Ramos (cell line): ENCODE results near the gene ZNF331.

Experiments used
- in situ Hi-C: fragments of 300-500 bp; cut with MboI; formaldehyde crosslinking; loops from one replicate; pipeline ENCODE4 v1.14.3; 2022; ENCODE audit warnings: low sequenced_read_pairs; ENCODE audit not compliant: unreplicated experiment

Gene ZNF331

DNA sequence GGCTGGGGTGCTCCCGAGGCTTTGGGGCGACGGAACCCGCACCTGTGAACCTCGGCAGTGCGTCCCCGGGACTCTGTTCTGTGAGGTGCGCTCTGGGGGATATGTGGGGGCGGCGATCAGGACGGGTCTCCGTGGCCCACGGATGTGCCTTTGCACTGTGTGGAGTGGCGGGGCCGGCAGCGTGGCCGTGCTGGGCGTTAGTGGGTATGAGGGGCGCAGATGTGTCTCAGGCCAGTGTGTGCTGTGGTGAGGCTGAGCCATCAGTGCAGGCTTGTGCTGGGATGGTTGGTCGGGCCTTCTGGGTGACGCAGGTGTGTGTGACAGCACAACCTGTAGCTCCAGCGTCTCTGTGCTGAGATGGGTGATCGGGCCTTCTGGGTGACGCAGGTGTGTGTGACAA is 16.9 kb downstream of the ZNF331 start:
- in situ Hi-C loops = no loop called here

DNA sequence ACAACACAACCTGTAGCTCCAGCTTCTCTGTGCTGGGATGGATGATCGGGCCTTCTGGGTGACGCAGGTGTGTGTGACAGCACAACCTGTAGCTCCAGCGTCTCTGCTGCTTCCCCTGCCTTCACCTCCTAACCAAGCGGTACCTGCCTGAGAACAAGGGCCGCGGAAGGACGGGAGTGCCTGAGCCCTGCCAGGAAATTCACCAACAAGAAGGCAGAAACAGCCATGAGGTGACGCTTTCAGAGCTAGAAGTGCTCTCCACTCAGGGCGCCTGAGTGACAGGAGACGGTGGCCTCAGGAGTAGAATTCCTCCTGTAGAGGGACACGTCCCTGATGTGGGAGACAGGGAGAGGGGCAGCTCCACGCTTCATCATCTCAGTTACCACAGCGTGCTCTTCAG is 17.4 kb downstream of the ZNF331 start:
- in situ Hi-C loops = no loop called here

DNA sequence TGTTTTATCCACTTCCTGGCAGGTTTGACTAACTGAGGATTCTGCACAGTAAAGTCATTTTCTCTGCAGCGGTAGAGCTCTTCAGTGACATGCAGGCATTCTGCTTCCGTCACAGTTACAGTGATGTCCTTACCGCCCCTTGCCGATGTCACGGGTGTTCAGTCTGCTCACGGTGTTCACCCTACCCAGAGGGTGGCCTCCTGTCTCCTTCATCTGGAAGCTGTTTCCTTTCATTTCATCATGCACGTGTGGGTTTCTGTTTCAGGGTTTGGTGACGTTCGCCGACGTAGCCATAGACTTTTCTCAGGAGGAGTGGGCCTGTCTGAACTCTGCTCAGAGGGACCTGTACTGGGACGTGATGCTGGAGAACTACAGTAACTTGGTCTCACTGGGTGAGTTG is 33.4 kb downstream of the ZNF331 start:
- in situ Hi-C loops = no loop called here

DNA sequence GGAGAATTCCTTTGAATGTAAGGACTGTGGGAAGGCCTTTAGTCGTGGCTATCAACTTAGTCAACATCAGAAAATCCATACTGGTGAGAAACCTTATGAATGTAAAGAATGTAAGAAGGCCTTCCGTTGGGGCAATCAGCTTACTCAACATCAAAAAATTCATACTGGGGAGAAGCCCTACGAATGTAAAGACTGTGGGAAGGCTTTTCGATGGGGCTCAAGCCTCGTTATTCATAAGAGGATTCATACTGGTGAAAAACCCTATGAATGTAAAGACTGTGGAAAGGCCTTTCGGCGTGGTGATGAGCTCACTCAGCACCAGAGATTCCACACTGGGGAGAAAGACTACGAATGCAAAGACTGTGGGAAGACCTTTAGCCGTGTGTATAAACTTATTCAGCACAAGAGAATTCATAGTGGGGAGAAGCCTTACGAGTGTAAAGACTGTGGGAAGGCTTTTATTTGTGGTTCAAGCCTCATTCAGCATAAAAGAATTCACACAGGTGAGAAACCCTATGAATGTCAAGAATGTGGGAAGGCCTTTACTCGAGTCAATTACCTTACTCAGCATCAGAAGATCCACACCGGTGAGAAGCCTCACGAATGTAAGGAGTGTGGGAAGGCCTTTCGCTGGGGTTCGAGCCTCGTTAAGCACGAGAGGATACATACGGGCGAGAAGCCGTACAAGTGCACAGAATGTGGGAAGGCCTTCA is 39.2 kb downstream of the ZNF331 start:
- in situ Hi-C loops = no loop called here

DNA sequence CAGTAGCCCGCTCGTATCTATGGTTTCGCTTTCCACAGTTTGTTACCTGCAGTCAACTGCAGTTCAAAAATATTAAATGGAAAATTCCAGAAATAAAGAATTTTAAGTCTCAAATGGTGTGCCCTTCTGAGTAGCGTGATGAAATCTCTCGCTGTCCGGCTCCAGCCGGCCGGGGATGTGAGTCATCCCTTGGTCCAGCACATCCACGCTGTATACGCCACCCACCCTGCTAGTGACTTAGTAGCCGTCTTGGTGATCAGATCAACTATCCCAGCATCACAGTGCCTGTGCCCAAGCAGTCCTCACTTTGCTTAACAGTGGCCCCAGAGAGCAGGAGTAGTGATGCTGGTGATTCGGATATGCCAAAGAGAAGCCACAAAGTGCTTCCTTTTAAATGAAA is 40.0 kb downstream of the ZNF331 start:
- in situ Hi-C loops = no loop called here

DNA sequence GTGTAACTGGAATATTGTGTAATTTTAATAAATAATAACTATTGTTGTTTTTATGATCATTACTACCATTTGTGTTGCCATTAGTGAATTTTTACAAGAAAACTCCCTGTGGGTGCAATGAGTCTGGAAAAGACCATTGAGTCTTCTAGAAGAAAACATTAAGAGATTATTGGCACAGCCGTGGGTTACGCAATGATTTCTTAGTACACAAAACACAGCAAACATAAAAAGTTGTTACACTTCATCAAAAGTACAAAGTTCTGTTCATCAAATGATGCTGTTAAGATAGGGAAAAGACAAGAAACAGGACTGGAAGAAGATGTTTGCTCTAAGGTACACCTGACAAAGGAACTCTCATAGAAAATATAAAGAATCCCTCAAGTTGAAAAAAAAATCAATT is 41.6 kb downstream of the ZNF331 start:
- in situ Hi-C loops = no loop called here

DNA sequence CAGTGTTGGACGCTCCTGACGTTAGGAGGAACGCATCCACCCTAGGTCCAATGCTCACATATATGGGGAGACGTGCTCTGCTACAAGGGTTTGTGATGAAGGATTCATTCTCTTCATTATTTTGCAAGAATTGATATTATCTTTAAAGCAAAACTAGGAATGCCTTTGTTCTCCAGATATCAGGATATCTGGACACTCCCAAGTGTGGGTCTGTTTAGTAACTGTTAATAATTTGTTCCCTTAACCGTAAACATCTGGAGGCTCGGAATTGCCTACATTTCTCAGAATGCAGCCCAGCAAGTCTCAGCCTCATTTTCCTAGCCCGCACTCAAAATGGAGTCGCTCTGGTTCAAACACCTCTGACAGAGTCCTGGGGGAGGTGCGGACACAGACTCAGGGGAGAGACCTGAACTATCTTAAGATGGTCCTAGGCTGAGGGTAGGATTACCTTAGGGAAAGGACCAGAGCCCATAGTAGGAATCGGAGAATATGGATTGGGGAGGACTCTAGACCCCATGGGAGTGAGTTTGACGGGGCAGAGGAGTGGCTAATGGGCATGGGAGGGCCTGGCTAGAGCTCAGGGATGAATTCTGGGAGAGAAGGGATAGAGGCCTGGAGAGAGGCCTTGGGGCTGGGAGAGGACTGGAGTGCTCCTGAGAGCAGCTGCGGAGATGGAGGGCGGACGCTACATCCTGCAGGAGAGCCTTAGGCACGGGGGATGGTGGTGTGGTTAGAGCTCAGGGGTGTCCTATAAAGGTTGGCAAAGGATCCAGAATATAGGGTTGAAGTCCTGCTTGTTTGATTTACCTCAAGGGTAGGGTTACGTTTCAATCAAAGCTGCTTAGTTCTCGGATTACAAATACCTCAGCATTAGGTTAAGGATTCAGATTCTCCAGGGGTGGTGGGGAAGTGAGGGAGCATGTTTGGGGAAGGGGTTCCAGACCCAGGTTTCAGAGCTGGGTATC is 43.2 kb downstream of the ZNF331 start:
- in situ Hi-C loops = loop anchor here (5.0 kb wide), 1 partner anchor 79 kb away; no protein-coding TSS in a partner anchor

DNA sequence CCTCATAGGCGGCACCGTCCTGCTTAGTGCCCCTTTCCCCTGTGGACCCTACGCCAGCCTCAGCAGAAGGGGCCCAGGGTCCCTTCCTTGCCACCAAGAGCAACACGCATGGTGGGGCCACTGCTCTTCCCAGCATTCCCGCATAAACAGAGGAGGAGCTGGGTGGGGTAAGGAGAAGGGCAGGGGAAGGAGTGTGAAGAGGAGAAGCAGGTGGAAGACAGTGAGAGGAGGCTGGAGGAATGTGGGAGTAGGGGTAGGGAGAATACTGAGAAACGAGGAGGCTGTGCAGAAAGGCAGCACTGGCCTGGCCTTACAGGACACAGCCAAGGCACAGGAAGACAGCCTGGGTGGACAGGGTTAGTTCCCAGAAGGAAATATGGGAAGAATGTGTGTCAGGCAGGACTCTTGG is 43.9 kb downstream of the ZNF331 start:
- in situ Hi-C loops = loop anchor here (5.0 kb wide), 1 partner anchor 80 kb away; no protein-coding TSS in a partner anchor

DNA sequence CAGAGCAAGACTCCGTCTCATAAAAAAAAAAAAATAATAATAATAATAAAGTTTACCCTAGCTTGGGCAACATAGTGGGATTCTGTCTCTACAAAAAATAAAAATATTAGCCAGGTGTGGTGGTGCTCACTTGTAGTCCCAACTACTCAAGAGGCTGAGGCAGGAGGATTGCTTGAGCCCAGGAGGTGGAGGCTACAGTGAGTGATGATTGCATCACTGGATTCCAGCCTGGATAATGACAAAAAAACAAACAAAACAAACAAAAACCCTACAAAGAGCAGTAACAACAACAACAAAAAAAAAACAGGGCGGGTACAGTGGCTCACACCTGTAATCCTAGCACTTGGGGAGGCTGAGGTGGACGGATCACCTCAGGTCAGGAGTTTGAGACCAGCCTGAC is 45.2 kb downstream of the ZNF331 start:
- in situ Hi-C loops = loop anchor here (5.0 kb wide), 1 partner anchor 81 kb away; no protein-coding TSS in a partner anchor

DNA sequence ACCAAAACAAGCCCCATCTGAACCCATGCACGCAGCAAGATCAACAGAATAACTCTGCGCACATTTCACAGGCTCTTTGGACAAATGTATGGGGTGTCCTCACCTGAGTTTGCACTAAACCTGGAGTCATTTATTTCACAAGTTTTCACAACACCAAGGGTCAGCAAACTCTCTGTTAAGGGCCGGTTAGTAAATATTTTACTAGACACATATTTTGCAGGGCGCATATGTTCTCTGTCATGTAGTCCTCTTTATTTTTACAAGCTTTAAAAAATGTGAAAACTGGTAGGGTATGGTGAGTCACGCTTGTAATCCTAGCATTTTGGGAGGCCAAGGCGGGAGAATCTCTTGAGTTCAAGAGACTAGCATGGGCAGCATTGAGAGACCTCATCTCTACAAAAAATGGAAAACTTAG is 48.3 kb downstream of the ZNF331 start:
- in situ Hi-C loops = no loop called here

DNA sequence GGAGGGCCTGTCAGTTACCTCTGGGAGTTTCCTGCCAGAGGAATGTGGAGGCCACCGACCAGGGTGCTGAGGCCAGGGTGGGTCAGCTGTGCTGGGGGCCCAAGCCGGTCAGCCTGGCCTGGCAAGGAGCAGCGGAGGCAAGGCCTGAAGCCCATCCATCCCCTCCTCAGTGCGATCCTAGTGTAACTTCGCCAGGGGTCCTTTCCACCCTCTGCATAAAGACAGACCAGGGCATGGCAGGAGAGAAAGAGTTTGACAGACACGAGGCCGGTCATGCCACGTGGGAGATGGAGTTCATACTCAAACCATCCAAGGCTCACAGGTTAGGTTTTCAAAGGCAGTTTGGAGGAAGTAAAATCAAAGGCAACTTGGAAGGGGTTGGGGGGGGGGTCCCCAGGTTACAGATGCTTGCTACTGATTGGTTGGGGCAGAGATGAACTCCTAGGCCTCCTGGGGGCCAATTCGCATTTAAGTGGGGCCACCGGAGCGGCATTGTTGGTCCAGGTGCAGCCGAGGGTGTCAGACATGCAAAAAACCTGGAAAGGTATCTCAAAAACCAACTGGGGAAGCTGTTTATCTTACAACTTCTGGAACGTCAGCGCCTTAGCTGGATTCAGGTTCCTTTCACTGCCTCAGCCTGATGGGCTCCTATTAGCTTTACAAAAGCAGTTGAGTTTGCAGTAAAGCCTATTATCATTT is 57.0 kb downstream of the ZNF331 start:
- in situ Hi-C loops = no loop called here

DNA sequence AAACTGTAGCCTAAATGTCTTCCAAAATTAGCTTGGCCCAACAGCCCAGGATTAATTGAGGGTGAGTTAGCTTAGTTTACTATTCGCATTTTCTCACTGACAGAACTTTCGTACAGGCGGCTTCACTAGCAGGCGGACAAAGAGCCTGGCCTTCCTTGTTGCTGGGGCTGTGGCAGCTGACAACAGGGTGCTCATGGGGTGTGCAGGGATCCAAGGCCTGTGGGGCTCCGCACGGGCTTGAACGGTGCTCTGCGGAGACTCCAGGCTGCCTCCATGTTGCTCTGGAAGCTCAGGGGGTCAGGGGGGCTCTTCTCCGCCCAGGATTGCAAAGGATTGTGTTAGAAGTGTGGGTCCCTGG is 57.5 kb downstream of the ZNF331 start:
- in situ Hi-C loops = no loop called here

DNA sequence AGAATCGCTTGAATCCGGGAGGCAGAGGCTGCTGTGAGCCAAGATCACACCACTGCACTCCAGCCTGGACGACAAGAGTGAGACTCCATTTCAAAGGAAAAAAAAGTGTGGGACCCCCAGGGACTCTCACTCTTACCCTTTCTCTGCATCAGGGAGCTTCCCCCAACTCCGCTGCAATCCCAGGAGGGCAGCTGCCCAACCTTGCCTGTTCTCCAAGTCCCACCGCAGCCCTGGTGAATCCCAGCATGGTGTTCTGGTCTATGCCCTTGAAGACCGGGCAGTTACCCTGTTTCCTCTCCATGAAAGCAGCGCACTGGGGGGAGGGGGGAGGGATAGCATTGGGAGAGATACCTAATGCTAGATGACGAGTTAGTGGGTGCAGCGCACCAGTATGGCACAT is 58.1 kb downstream of the ZNF331 start:
- in situ Hi-C loops = no loop called here

DNA sequence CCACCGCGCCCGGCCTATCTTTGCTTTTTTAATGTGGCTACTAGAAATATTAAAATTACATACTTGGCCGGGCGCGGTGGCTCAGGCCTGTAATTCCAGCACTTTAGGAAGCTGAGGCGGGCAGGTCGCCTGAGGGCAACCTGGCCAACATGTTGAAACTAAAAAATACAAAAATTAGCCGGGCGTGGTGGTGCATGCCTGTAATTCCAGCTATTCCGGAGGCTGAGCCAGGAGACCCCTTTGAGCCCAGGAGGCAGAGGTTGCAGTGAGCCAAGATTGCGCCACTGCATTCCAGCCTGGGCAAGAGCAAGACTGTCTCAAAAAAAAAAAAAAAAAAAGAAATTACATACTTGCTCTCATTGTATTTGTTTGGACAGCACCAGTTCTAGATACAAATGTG is 59.1 kb downstream of the ZNF331 start:
- in situ Hi-C loops = no loop called here

DNA sequence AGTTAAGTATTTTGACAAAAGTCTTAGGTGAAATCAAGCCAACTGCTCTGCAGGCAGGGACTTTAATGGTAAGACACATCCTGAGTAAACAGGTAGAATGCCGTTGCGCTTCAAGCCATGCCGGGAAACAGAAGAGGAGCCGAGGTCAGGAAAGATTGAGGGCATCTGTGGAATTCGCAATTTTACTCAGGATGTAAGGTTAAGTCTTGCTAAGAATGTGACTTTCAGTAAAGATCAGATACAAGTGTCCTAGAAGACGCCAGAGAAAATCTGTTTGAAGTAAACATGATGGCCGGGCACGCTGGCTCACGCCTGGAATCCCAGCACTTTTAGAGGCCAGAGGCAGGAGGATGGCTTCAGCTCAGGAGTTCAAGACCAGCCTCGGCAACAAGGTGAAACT is 60.4 kb downstream of the ZNF331 start:
- in situ Hi-C loops = no loop called here

DNA sequence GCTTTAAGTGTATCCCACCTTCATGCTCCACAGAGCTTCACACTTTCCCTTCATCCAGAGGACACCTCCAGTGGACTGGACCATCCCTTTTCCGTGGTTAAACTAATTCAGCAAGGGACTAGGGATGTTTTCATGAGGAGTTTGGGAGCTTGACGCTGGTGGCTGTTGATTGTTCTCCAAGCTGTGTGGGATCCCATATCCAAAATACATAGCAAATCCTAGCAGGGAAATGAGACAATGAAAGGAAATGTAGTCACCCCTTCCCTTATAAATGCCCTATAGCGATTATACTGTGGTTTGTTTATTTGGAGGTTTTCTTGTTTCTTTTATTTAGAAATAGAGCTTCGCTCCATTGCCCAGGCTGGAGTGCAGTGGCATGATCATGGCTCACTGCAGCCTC is 62.3 kb downstream of the ZNF331 start:
- in situ Hi-C loops = no loop called here

DNA sequence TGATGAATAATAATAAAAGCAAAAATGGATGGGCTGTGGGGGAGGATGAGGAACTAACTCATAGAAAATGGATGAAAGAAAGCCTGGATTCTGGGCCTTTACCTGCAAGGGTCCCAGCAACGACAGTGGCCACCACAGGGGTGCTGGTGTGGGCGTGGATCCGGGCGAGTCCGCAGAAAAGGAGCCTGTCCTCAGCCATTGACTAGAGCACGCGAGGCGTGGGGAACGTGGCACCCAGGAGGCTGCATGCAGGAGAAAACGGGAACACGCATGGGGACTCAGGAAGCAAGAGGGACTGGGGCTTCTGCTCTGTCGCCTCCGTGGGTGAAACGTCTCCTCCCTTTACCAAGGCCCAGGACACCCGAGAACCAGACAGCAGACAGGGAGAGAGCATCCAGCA is 68.1 kb downstream of the ZNF331 start:
- in situ Hi-C loops = no loop called here

DNA sequence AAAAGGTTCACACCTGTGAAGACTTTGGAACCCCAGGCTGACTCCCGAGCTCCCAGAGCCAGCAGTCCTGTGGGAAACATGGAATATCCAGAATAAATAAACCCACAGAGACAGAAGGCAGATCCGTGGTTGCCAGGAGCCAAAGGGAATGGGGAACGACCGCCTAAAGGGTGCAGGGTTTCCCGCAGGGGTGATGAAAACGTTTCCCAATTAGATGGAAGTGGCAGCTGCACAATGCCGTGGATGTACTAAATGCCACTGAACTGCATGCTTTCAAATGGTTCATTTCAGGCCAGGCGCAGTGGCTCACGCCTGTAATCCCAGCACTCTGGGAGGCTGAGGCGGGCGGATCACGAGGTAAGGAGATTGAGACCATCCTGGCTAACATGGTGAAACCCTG is 70.4 kb downstream of the ZNF331 start:
- in situ Hi-C loops = no loop called here

DNA sequence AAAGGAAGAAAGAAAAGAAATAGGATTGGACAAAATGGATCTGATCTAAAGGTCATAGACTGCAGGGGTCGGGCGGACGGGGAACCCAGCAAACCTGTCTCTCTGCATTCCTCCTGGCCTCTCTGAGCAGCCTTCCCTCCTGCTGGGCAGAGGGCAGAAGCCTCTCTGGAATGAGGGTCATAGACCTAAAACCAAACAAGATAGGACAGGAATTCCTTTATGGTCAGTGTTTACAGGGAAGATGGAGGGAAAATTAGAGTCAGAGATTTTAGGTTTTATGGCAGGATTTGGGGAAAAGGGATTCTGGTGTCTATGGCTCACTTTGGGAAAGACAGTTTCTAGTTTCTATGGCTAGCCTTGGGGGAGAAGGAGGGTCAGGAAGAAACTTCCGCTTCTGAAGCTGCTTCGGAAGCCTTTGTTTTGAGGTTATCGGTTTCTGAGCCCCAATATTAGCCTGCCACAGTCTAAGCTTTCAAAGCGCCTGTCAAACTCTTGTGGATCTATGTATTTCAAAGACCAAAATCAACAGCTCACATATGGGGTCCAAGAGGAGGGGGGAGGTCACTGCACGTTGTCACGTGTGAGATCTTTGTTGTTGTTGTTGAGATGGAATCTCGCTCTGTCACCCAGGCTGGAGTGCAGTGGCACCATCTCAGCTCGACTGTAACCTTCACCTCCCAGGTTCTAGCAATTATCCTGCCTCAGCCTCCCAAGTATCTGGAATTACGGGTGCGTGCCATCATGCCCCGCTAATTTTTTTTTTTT is 75.0 kb downstream of the ZNF331 start:
- in situ Hi-C loops = no loop called here
